Measurements from ENCODE around the gene CHD9NB. TPM values are rescaled to one million over a fixed set of nuclear protein-coding genes. Genes with fewer than 3 reads are reported as not detected.

Gene CHD9NB
- polyA plus RNA-seq, 2 of the 4 experiments (the other 2 are of a cell fraction): 2.0 to 2.8 TPM

GRCh38 chr16:52994942-52995341, 57.8 kb downstream of the CHD9NB start:
- no peaks in the 10 kb centered on the region for H3K4me1 ChIP-seq
- 64% methylated on average over 5 of the region's 5 CpGs for WGBS (ENCODE audit: missing lambda C conversion rate)
- no peak for DNase-seq (ENCODE audit: low read depth in 1 of 2, low spot score in 1 of 2)
- ChIA-PET POLR2A (no interaction called here), CTCF (no interaction called here)
- H3K9me3 ChIP-seq: no peaks in the 10 kb centered on the region
- no peak overlapping the region for H3K4me3 ChIP-seq
- no peak for ATAC-seq
- H3K27ac ChIP-seq: no peak overlapping the region
- H3K4me2 ChIP-seq: no peak overlapping the region
- TF ChIP-seq RFX5 (IDR thresholded peaks at IDR 0.05) (no peak), HOXA7 (CRISPR knock-in tag; IDR thresholded peaks at IDR 0.05) (no peak), TP53 (CRISPR knock-in tag; IDR thresholded peaks at IDR 0.05) (no peak), ZFP36 (IDR thresholded peaks at IDR 0.05; ENCODE audit: borderline replicate concordance, partially characterized antibody) (no peak), CBX2 (IDR thresholded peaks at IDR 0.05; ENCODE audit: borderline replicate concordance, low read depth) (no peak), NR3C1 (IDR thresholded peaks at IDR 0.05) (no peak)
- TF ChIP-seq, protein P1, sequence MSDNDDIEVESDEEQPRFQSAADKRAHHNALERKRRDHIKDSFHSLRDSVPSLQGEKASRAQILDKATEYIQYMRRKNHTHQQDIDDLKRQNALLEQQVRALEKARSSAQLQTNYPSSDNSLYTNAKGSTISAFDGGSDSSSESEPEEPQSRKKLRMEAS (IDR thresholded peaks at IDR 0.05): no peak
- no peak for FAIRE-seq

DNA sequence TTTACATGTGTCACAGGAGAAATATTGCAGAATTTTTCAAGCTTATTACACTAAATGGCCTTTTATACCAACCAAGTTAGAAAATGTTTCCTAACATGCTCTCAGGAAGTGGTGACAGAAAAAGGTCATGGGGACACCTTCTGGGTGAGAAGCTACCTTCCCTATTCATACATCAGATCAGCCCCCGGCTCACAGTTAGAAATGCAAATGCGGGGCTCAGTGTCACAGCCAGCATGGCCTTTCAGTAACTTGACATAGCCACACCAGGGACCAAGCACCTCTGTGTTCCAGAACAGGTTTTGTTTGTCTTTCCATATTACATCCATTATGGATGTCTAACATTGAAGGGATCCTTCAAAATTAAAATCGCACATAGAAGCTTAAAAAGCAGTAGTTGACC, 59.5 kb downstream of the CHD9NB start:
- no peak overlapping the region for H3K4me2 ChIP-seq
- DNase-seq (ENCODE audit: low read depth in 1 of 2, low spot score in 1 of 2): no peak
- no peak for ATAC-seq
- TF ChIP-seq NPAS2 (CRISPR knock-in tag; IDR thresholded peaks at IDR 0.05; ENCODE audit: borderline replicate concordance) (no peak), EHMT2 (IDR thresholded peaks at IDR 0.05; ENCODE audit: low read depth) (no peak), EHF (CRISPR knock-in tag; IDR thresholded peaks at IDR 0.05) (no peak), USF2 (IDR thresholded peaks at IDR 0.05) (no peak), FOSL2 (IDR thresholded peaks at IDR 0.05) (no peak), FOSL2 (CRISPR knock-in tag; IDR thresholded peaks at IDR 0.05) (no peak), GATA3 (IDR thresholded peaks at IDR 0.05; ENCODE audit: borderline replicate concordance) (no peak), RFX5 (IDR thresholded peaks at IDR 0.05) (no peak), REST (IDR thresholded peaks at IDR 0.05) (no peak), ZFP36 (IDR thresholded peaks at IDR 0.05; ENCODE audit: borderline replicate concordance, partially characterized antibody) (no peak), NR3C1 (IDR thresholded peaks at IDR 0.05) (no peak), MAFK (IDR thresholded peaks at IDR 0.05; ENCODE audit: partially characterized antibody) (no peak), ZC3H11A (IDR thresholded peaks at IDR 0.05) (no peak), ESRRA (IDR thresholded peaks at IDR 0.05; ENCODE audit: borderline replicate concordance, low read length) (no peak), CHD2 (IDR thresholded peaks at IDR 0.05; ENCODE audit: low read length, partially characterized antibody) (no peak), FOSB (CRISPR knock-in tag; IDR thresholded peaks at IDR 0.05) (no peak), KDM5A (IDR thresholded peaks at IDR 0.05) (no peak)
- TF ChIP-seq, protein P1 (IDR thresholded peaks at IDR 0.05): no peak
- TF ChIP-seq, protein P2, sequence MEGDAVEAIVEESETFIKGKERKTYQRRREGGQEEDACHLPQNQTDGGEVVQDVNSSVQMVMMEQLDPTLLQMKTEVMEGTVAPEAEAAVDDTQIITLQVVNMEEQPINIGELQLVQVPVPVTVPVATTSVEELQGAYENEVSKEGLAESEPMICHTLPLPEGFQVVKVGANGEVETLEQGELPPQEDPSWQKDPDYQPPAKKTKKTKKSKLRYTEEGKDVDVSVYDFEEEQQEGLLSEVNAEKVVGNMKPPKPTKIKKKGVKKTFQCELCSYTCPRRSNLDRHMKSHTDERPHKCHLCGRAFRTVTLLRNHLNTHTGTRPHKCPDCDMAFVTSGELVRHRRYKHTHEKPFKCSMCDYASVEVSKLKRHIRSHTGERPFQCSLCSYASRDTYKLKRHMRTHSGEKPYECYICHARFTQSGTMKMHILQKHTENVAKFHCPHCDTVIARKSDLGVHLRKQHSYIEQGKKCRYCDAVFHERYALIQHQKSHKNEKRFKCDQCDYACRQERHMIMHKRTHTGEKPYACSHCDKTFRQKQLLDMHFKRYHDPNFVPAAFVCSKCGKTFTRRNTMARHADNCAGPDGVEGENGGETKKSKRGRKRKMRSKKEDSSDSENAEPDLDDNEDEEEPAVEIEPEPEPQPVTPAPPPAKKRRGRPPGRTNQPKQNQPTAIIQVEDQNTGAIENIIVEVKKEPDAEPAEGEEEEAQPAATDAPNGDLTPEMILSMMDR (IDR thresholded peaks at IDR 0.05): no peak
- POLR2A ChIA-PET: no interaction called here
- no peaks in the 10 kb centered on the region for H3K4me1 ChIP-seq
- no peak overlapping the region for H3K27ac ChIP-seq
- no peak for FAIRE-seq
- no peaks in the 10 kb centered on the region for H3K9me3 ChIP-seq
- WGBS (ENCODE audit: missing lambda C conversion rate): 61% methylated on average over 3 of the region's 3 CpGs
- CTCF ChIA-PET: interaction anchor here (0.8 kb wide), 1 partner anchor 81 kb away, joined by 4 read pairs; no protein-coding TSS in a partner anchor
- no peak overlapping the region for H3K4me3 ChIP-seq
